ENCODE measurements around the gene AOC2.

- TF ChIP-seq POLR2A (IDR thresholded peaks at IDR 0.05; ENCODE audit: low read length) (peak; percentile 45), GATA1 (IDR thresholded peaks at IDR 0.05; ENCODE audit: low read depth, low read length) (no peak)
These were observed 45.7 kb upstream of the AOC2 start, which contains the start of the genes CNTD1 and COA3 for GRCh38 chr17:42798383-42799380.

Measured in erythroblast (primary cell).